GM21367 (cell line): ENCODE data around the gene ITGB1BP1.

Experiments used
- ATAC-seq: cut with Tn5 transposase; IDR thresholded peaks from one replicate; pipeline ENCODE4 v1.9.1; 2021; ENCODE audit not compliant: unreplicated experiment

Gene ITGB1BP1

GRCh38 chr2:9354318-9354717, 69.0 kb downstream of the ITGB1BP1 start:
- no peak for ATAC-seq
